HL-60 (cell line): Measurements from ENCODE around the gene CASP3.

Experiments used
- POLR2AphosphoS5 ChIP-seq: IDR thresholded peaks from 2 replicates; pipeline ENCODE4 v1.6.1; 2012; ENCODE audit warnings: low read depth
- SPI1 ChIP-seq: IDR thresholded peaks from 2 replicates; pipeline ENCODE4 v1.6.1; 2012; ENCODE audit warnings: low read depth, mild to moderate bottlenecking, borderline replicate concordance
- TF ChIP-seq, protein P1 (sequence below): IDR thresholded peaks from one replicate; pipeline ENCODE4 v1.5.1; 2011; ENCODE audit warnings: low read length, control low read depth, inconsistent platforms; ENCODE audit not compliant: insufficient read depth
- TF ChIP-seq, protein P2 (sequence below): IDR thresholded peaks from 2 replicates; pipeline ENCODE4 v1.6.1; 2012; ENCODE audit warnings: low read depth; ENCODE audit not compliant: insufficient replicate concordance

DNA sequence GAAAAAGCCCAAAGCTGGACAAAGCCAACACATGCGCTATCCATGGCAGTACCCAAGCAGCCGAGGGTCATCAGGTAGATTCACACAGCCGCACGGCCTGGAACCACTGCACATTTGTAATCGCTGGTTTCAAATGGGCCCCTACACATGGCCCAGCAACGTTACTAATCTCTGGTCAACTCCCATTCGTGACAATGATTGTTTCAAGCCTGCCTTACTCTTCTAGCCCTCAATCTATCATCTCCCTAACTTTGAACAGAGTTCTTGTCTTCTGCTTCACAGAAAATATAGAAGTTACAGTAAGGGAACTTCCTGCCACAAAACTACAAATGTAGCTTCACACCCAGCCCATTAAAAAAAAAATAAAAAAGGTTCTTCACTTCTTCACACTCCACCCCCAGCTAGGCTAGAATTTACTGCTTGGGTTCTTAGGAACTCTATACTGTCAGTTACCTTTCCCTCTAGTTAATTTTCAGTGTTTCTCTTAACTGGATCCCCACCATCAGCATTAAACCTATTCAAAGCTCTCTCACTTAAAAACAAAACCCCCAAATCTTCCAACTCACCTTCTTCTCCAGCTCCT is 24.2 kb downstream of the CASP3 start:
- TF ChIP-seq, protein P1, sequence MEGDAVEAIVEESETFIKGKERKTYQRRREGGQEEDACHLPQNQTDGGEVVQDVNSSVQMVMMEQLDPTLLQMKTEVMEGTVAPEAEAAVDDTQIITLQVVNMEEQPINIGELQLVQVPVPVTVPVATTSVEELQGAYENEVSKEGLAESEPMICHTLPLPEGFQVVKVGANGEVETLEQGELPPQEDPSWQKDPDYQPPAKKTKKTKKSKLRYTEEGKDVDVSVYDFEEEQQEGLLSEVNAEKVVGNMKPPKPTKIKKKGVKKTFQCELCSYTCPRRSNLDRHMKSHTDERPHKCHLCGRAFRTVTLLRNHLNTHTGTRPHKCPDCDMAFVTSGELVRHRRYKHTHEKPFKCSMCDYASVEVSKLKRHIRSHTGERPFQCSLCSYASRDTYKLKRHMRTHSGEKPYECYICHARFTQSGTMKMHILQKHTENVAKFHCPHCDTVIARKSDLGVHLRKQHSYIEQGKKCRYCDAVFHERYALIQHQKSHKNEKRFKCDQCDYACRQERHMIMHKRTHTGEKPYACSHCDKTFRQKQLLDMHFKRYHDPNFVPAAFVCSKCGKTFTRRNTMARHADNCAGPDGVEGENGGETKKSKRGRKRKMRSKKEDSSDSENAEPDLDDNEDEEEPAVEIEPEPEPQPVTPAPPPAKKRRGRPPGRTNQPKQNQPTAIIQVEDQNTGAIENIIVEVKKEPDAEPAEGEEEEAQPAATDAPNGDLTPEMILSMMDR = no peak
- no peak for TF ChIP-seq POLR2AphosphoS5
- TF ChIP-seq, protein P2, sequence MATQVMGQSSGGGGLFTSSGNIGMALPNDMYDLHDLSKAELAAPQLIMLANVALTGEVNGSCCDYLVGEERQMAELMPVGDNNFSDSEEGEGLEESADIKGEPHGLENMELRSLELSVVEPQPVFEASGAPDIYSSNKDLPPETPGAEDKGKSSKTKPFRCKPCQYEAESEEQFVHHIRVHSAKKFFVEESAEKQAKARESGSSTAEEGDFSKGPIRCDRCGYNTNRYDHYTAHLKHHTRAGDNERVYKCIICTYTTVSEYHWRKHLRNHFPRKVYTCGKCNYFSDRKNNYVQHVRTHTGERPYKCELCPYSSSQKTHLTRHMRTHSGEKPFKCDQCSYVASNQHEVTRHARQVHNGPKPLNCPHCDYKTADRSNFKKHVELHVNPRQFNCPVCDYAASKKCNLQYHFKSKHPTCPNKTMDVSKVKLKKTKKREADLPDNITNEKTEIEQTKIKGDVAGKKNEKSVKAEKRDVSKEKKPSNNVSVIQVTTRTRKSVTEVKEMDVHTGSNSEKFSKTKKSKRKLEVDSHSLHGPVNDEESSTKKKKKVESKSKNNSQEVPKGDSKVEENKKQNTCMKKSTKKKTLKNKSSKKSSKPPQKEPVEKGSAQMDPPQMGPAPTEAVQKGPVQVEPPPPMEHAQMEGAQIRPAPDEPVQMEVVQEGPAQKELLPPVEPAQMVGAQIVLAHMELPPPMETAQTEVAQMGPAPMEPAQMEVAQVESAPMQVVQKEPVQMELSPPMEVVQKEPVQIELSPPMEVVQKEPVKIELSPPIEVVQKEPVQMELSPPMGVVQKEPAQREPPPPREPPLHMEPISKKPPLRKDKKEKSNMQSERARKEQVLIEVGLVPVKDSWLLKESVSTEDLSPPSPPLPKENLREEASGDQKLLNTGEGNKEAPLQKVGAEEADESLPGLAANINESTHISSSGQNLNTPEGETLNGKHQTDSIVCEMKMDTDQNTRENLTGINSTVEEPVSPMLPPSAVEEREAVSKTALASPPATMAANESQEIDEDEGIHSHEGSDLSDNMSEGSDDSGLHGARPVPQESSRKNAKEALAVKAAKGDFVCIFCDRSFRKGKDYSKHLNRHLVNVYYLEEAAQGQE = no peak
- TF ChIP-seq SPI1 = no peak
